Chondrocyte (in vitro differentiated cells): Measurements from ENCODE around the gene CELF2. TPM values are rescaled to one million over a fixed set of nuclear protein-coding genes. Genes with fewer than 3 reads are reported as not detected.

ENCODE experiments used
- DNase-seq: peaks from one replicate; pipeline ENCODE4 v3.0.0; 2021; ENCODE audit warnings: mixed read lengths, low spot score
- H3K27ac Mint-ChIP-seq: one replicate; pipeline ENCODE4 v1.8.0; 2021; ENCODE audit warnings: mild to moderate bottlenecking, moderate library complexity, mixed read lengths; ENCODE audit not compliant: unreplicated experiment
- H3K27me3 Mint-ChIP-seq: 2 replicates; pipeline ENCODE4 v1.8.0; 2021; ENCODE audit warnings: low read depth, mixed read lengths
- H3K36me3 Mint-ChIP-seq: 2 replicates; pipeline ENCODE4 v1.8.0; 2021; ENCODE audit warnings: low read depth, mixed read lengths
- H3K4me1 Mint-ChIP-seq: 2 replicates; pipeline ENCODE4 v1.8.0; 2021; ENCODE audit warnings: low read depth, mild to moderate bottlenecking, mixed read lengths
- H3K4me3 Mint-ChIP-seq: one replicate; pipeline ENCODE4 v1.8.0; 2021; ENCODE audit warnings: mild to moderate bottlenecking, moderate library complexity, mixed read lengths; ENCODE audit not compliant: unreplicated experiment
- H3K9me3 Mint-ChIP-seq: 2 replicates; pipeline ENCODE4 v1.8.0; 2021; ENCODE audit warnings: low read depth, mixed read lengths
- CTCF ChIP-seq: fragments of 200-600 bp; sonication (generic); IDR thresholded peaks from 2 replicates; pipeline ENCODE4 v1.5.0; 2021; ENCODE audit warnings: antibody characterized with exemption, mild to moderate bottlenecking, moderate library complexity
- total RNA-seq: library from RNA; stranded (reverse); gene quantifications from 3 replicates; pipeline ENCODE4 v1.2.1, GENCODE V29; 2021

CELF2 gene
- total RNA-seq, 1 donor from 2014 or later, result 44.3 TPM

GRCh38 chr10:11167233-11167966 is 149.7 kb downstream of the CELF2 start:
- Mint-ChIP-seq H3K4me1 (peaks cover 24% of the 10 kb centered on the region), H3K27me3 (no peaks in the 10 kb centered on the region), H3K4me3 (no peak overlapping the region), H3K36me3 (no peaks in the 10 kb centered on the region), H3K27ac (no peak overlapping the region), H3K9me3 (no peaks in the 10 kb centered on the region)
- DNase-seq, result no peak
- no peak for TF ChIP-seq CTCF

- Mint-ChIP-seq H3K27ac (no peak overlapping the region), H3K4me1 (peaks cover 24% of the 10 kb centered on the region), H3K4me3 (no peak overlapping the region), H3K36me3 (no peaks in the 10 kb centered on the region), H3K9me3 (no peaks in the 10 kb centered on the region), H3K27me3 (no peaks in the 10 kb centered on the region)
- no peak for DNase-seq
- TF ChIP-seq CTCF, result no peak
These were observed 150.9 kb downstream of the CELF2 start for GRCh38 chr10:11168423-11169090.

- peaks cover under 1% of the 10 kb centered on the region for H3K36me3 Mint-ChIP-seq
- H3K4me3 Mint-ChIP-seq, result no peak overlapping the region
- H3K27ac Mint-ChIP-seq, result no peak overlapping the region
- peaks cover 20% of the 10 kb centered on the region for H3K4me1 Mint-ChIP-seq
- no peaks in the 10 kb centered on the region for H3K9me3 Mint-ChIP-seq
- H3K27me3 Mint-ChIP-seq, result no peaks in the 10 kb centered on the region
- no peak for TF ChIP-seq CTCF
- no peak for DNase-seq
These were observed 152.3 kb downstream of the CELF2 start for GRCh38 chr10:11169976-11170375.

- H3K4me1 Mint-ChIP-seq, result peaks cover 15% of the 10 kb centered on the region
- H3K27me3 Mint-ChIP-seq, result no peaks in the 10 kb centered on the region
- no peak for TF ChIP-seq CTCF
- H3K4me3 Mint-ChIP-seq, result no peak overlapping the region
- H3K27ac Mint-ChIP-seq, result no peak overlapping the region
- no peaks in the 10 kb centered on the region for H3K9me3 Mint-ChIP-seq
- H3K36me3 Mint-ChIP-seq, result peaks cover 2% of the 10 kb centered on the region
- no peak for DNase-seq
These were observed 152.9 kb downstream of the CELF2 start for GRCh38 chr10:11170574-11170973.

- H3K36me3 Mint-ChIP-seq, result peaks cover 2% of the 10 kb centered on the region
- H3K9me3 Mint-ChIP-seq, result no peaks in the 10 kb centered on the region
- no peaks in the 10 kb centered on the region for H3K27me3 Mint-ChIP-seq
- H3K27ac Mint-ChIP-seq, result no peak overlapping the region
- no peak for TF ChIP-seq CTCF
- DNase-seq, result no peak
- H3K4me3 Mint-ChIP-seq, result no peak overlapping the region
- H3K4me1 Mint-ChIP-seq, result peaks cover 11% of the 10 kb centered on the region
These were observed 153.6 kb downstream of the CELF2 start for GRCh38 chr10:11170993-11171851.
